Mucosa of rectum (tissue), 2 donors: ENCODE results near the gene CREB1.

ENCODE experiments used
- H3K27ac ChIP-seq, 2 donors: one replicate each; pipeline ENCODE4 v1.7.0; 2013; ENCODE audit warnings: inconsistent platforms in 2 of 2, low read depth in 2 of 2, low read length in 2 of 2
- H3K27me3 ChIP-seq, 2 donors: one replicate each; pipeline ENCODE4 v1.7.0; 2013; ENCODE audit warnings: low read length in 2 of 2; ENCODE audit not compliant: control insufficient read depth in 2 of 2, insufficient read depth in 2 of 2
- H3K36me3 ChIP-seq, 2 donors: one replicate each; pipeline ENCODE4 v1.7.0; 2013; ENCODE audit warnings: low read length in 2 of 2; ENCODE audit not compliant: control insufficient read depth in 2 of 2, insufficient read depth in 2 of 2
- H3K4me1 ChIP-seq, 2 donors: one replicate each; pipeline ENCODE4 v1.7.0; 2013; ENCODE audit warnings: low read length in 2 of 2, mild to moderate bottlenecking in 1 of 2; ENCODE audit not compliant: control insufficient read depth in 2 of 2, insufficient read depth in 2 of 2
- H3K4me3 ChIP-seq, 2 donors: one replicate each; pipeline ENCODE4 v1.7.0; 2013; ENCODE audit warnings: low read length in 2 of 2
- H3K9ac ChIP-seq, 2 donors: one replicate each; pipeline ENCODE4 v1.7.0; 2013; ENCODE audit warnings: low read length in 2 of 2, low read depth in 1 of 2, mild to moderate bottlenecking in 1 of 2
- H3K9me3 ChIP-seq, 2 donors: one replicate each; pipeline ENCODE4 v1.7.0; 2013; ENCODE audit warnings: low read length in 2 of 2; ENCODE audit not compliant: control insufficient read depth in 2 of 2
- donor health status: healthy.
- donor health status: Normal muscosa, but diverticular disease.

CREB1 gene

DNA sequence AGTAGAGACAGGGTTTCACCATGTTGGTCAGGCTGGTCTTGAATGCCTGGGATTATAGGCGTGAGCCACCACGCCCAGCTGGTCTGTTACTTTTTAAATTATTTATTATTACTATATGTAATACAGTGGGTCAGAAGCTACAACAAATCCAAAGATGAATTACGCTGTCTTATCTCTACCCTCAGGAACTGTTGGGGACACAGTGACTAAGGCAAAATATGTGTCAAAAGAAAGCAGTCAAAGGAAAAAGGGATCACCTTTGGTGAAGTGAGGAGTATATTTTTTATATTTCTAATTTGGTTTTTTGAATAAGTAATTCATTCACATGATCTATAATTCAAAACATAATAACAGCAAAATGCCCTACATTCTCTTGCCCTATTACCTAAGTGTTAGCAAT is 4.7 kb downstream of the CREB1 start:
- Histone ChIP-seq H3K27me3 (no peaks in the 10 kb centered on the region), H3K9ac (no peak overlapping the region), H3K27ac (no peak overlapping the region), H3K36me3 (peaks cover 0 to 2% of the 10 kb centered on the region in 2 donors), H3K9me3 (no peaks in the 10 kb centered on the region), H3K4me3 (no peak overlapping the region), H3K4me1 (peaks cover 20 to 23% of the 10 kb centered on the region in 2 donors)

DNA sequence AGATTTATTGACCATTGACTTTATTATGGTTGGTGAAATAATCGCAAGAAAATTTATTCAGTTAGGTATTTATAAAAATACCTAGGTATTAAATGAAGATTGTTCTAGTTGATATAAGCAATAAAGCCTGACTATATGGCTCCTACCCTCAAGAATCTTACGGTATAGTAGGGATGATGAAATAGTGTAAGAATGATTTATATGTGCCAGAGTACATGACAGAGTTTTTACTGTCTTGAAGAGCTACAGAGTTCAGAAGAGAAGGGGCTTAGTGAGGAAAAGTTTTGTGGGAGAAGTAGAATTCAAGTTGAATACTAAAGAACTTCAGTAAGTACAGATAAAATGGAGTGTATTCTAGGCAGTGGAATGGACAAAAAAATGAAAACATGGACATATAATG is 9.7 kb downstream of the CREB1 start:
- peaks cover 0 to 2% of the 10 kb centered on the region in 2 donors for H3K36me3 ChIP-seq
- no peak overlapping the region for H3K27ac ChIP-seq
- H3K9me3 ChIP-seq, result no peaks in the 10 kb centered on the region
- no peaks in the 10 kb centered on the region for H3K27me3 ChIP-seq
- H3K4me1 ChIP-seq, result peaks cover 7 to 13% of the 10 kb centered on the region in 2 donors
- no peak overlapping the region for H3K9ac ChIP-seq
- H3K4me3 ChIP-seq, result no peak overlapping the region

GRCh38 chr2:207540431-207540830 is 10.7 kb downstream of the CREB1 start:
- H3K27me3 ChIP-seq, result no peaks in the 10 kb centered on the region
- H3K4me1 ChIP-seq, result peaks cover 7 to 9% of the 10 kb centered on the region in 2 donors
- H3K9me3 ChIP-seq, result no peaks in the 10 kb centered on the region
- no peak overlapping the region for H3K4me3 ChIP-seq
- no peak overlapping the region for H3K27ac ChIP-seq
- H3K36me3 ChIP-seq, result peaks cover 0 to 2% of the 10 kb centered on the region in 2 donors
- no peak overlapping the region for H3K9ac ChIP-seq

DNA sequence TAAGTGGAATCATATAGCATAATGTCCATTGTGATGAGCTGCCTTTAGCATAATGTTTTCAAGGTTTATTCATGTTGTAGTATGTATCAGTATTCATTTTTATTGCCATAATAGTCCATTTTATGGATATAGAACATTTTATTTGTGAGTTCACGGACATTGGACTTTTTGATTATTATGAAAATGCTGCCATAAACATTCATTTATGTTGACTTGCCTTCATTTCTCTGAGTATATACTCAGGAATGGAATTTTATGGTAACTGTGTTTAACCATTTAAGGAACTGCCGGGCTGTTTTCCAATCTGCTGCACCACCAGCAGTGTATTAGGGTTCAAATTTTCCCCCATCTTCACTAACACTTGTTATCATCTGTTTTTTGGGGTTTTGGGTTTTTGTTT is 12.2 kb downstream of the CREB1 start:
- peak overlapping the region in 1 of 2 donors; percentile 6 for H3K9ac ChIP-seq
- no peaks in the 10 kb centered on the region for H3K9me3 ChIP-seq

GRCh38 chr2:207543272-207543671 is 13.5 kb downstream of the CREB1 start:
- H3K9me3 ChIP-seq, result no peaks in the 10 kb centered on the region
- no peak overlapping the region for H3K4me3 ChIP-seq
- H3K27me3 ChIP-seq, result no peaks in the 10 kb centered on the region
- H3K36me3 ChIP-seq, result peaks cover 0 to 2% of the 10 kb centered on the region in 2 donors
- peaks cover 3 to 5% of the 10 kb centered on the region in 2 donors for H3K4me1 ChIP-seq
- H3K27ac ChIP-seq, result no peak overlapping the region
- H3K9ac ChIP-seq, result no peak overlapping the region

More for the DNA sequence above, 12.2 kb downstream of the CREB1 start:
- H3K4me1 ChIP-seq, result peaks cover 7 to 9% of the 10 kb centered on the region in 2 donors
- H3K27me3 ChIP-seq, result no peaks in the 10 kb centered on the region
- H3K36me3 ChIP-seq, result peaks cover 0 to 2% of the 10 kb centered on the region in 2 donors
- no peak overlapping the region for H3K27ac ChIP-seq
- no peak overlapping the region for H3K4me3 ChIP-seq

GRCh38 chr2:207546822-207547221 is 17.1 kb downstream of the CREB1 start:
- Histone ChIP-seq H3K9ac (no peak overlapping the region), H3K27ac (no peak overlapping the region), H3K27me3 (no peaks in the 10 kb centered on the region), H3K4me3 (no peak overlapping the region), H3K9me3 (no peaks in the 10 kb centered on the region), H3K4me1 (no peaks in the 10 kb centered on the region), H3K36me3 (peaks cover 0 to 2% of the 10 kb centered on the region in 2 donors)

DNA sequence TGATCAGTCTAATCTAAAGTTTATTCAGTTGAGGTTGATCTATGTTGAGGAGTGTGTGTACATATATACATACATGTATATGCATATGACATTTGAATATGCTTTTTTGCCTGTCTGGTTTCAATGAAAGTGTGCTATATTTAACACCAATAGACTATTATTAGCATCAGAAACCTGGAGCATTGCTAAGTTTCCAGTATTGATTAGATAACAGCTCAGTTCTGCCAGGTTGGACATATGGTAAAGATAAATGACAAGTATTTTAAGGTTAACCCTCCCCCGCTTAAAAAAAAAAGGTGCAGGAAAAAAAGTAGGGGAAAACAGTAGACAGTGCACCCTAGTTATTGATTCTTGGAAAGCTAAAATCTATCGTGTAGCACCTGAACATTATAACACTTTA is 19.4 kb downstream of the CREB1 start:
- Histone ChIP-seq H3K36me3 (peaks cover 0 to 2% of the 10 kb centered on the region in 2 donors), H3K27ac (no peak overlapping the region), H3K4me3 (no peak overlapping the region), H3K27me3 (no peaks in the 10 kb centered on the region), H3K4me1 (no peaks in the 10 kb centered on the region), H3K9me3 (no peaks in the 10 kb centered on the region), H3K9ac (no peak overlapping the region)

DNA sequence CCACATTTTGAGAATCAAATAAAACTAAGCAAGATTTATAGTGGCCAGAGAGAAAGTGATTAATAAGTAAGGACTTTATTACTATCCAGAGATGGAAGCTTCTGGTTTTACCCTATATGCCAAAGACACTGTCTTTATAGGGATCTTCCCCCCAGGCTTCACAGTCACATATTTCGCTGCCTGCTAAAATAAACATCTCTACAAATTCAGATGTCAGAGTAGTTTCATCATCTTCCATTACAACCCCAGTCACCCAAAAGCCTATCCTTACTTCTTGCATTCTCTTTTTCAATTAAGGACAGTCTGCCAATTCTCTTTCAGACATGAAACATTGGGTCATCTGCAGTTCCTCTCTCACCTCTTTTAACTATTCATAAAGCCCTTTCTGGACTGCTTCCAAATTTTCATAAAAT is 28.3 kb downstream of the CREB1 start:
- H3K4me1 ChIP-seq, result no peaks in the 10 kb centered on the region
- no peak overlapping the region for H3K9ac ChIP-seq
- H3K4me3 ChIP-seq, result no peak overlapping the region
- H3K27me3 ChIP-seq, result no peaks in the 10 kb centered on the region
- H3K36me3 ChIP-seq, result peaks cover 23 to 34% of the 10 kb centered on the region in 2 donors
- H3K27ac ChIP-seq, result no peak overlapping the region
- no peaks in the 10 kb centered on the region for H3K9me3 ChIP-seq

DNA sequence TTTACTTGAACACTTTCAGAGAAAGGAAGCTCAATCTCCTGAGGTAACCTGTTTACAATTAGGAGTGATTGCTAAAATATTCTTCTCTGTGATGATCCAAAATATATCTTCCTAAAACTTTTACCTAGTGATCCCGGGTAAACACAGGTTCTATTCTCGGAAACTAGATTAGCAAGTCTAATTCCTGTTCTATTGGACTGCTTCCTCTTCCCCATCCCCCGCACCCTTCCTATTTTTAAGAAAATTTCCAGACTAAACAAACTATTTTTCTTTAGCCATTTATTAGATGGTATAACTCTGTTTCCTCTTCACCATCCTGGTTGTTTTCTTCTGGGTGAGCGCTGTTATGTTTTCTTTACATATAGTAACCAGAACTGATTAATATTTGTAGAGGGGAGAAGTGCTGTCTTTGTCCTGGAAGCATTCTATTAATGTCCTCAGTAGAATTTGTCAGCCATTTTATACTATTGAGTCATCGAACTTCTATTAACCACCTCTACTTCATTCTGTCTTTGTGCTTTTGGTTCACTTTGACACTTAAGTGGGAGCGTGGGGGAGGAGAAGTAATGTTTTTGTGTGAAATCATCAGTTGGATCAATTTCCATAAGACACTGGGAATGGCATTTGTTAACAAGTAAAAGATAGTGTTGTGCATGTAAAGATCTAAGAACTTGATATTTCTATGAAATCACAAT is 31.8 kb downstream of the CREB1 start:
- peaks cover 23 to 33% of the 10 kb centered on the region in 2 donors for H3K36me3 ChIP-seq
- H3K27ac ChIP-seq, result no peak overlapping the region
- H3K4me3 ChIP-seq, result no peak overlapping the region
- no peak overlapping the region for H3K9ac ChIP-seq
- H3K4me1 ChIP-seq, result no peaks in the 10 kb centered on the region
- no peaks in the 10 kb centered on the region for H3K27me3 ChIP-seq
- no peaks in the 10 kb centered on the region for H3K9me3 ChIP-seq

GRCh38 chr2:207565736-207566500 is 36.2 kb downstream of the CREB1 start:
- H3K4me3 ChIP-seq, result no peak overlapping the region
- H3K4me1 ChIP-seq, result no peaks in the 10 kb centered on the region
- H3K36me3 ChIP-seq, result peaks cover 20 to 25% of the 10 kb centered on the region in 2 donors
- no peaks in the 10 kb centered on the region for H3K9me3 ChIP-seq
- no peak overlapping the region for H3K27ac ChIP-seq
- no peak overlapping the region for H3K9ac ChIP-seq
- no peaks in the 10 kb centered on the region for H3K27me3 ChIP-seq
